ENCODE results near the gene RCAN2.

The RCAN2 gene

DNA sequence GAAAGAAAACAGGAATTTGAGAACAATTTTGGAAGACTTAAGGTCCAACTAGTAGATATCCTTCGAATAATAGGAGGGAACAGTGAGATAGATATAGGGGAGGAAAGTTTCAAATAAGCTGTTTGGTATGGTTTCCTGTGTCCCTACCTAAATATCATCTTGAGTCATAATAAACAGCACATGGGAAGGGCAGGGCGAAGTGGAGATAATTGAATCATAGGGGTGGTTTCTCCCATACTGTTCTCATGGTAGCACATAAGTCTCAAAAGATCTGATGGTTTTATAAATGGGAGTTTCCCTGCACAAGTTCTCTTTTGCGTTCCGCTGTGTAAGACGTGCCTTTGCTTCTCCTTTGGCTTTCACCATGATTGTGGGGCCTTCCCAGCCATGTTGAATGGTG lies 281.0 kb downstream of the RCAN2 start:
- DNase-seq (ENCODE audit: low spot score): no peak

DNA sequence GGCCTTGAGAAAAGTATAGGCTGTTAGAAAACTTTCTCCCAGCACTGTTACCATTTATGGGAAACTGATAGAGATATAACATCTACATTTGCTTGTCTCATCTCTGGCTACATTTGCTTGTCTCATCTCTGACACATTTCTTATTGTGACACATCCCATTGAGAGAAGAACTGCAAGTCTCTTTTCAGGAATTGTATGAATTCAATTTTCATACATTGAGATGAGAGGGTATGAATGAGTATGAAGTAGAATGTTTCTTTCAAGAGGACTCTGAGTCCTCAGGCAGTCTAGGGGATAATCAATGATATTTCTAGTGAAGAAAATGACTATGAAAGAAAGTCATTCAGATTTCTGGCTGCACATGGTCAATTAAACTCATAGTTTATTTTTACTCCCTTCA lies 282.9 kb downstream of the RCAN2 start:
- no peak for DNase-seq (ENCODE audit: low spot score)

DNA sequence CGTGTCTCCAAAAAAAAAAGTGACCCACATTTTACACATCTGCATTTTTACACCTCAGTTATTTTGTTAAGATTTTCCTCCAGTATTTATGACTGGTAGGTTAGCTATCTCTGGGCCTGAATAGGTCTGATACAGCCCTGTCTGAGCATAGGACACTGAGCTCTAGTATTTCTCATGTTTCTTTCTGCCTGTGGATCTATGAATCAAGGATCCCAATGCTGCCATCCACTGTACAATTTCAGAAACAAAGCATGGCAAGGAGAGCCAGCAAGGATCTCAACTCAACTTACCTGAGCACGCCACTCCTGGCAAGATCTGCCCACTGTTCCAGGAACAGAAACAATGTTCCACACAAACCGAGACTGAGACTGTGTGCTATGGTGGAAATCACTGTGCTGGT lies 284.1 kb downstream of the RCAN2 start:
- DNase-seq (ENCODE audit: low spot score): no peak

DNA sequence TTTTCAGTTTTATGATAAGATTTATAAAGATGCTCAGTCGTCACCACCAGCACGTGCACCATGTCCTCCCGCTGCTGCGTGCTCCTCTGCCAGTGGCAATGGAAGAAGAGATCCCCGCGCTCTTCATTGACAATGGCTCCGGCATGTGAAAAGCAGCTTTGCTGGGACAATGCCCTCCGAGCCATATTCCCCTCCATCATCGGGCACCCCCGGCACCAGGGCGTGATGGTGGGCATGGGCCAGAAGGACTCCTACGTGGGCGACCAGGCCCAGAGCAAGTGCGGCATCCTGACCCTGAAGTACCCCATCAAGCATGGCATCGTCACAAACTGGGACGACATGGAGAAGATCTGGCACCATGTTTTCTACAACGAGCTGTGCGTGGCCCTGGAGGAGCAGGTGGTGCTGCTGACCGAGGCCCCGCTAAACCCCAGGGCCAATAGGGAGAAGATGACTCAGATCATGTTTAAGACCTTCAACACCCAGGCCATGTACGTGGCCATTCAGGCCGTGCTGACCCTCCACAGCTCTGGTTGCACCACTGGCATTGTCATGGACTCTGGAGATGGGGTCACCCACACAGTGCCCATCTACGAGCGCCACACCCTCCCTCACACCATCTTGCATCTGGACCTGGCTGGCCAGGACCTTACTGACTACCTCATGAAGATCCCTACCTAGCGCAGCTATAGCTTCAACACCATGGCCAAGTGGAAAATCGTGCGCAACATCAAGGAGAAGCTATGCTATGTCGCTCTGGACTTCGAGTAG lies 286.2 kb downstream of the RCAN2 start:
- DNase-seq (ENCODE audit: low spot score): no peak

DNA sequence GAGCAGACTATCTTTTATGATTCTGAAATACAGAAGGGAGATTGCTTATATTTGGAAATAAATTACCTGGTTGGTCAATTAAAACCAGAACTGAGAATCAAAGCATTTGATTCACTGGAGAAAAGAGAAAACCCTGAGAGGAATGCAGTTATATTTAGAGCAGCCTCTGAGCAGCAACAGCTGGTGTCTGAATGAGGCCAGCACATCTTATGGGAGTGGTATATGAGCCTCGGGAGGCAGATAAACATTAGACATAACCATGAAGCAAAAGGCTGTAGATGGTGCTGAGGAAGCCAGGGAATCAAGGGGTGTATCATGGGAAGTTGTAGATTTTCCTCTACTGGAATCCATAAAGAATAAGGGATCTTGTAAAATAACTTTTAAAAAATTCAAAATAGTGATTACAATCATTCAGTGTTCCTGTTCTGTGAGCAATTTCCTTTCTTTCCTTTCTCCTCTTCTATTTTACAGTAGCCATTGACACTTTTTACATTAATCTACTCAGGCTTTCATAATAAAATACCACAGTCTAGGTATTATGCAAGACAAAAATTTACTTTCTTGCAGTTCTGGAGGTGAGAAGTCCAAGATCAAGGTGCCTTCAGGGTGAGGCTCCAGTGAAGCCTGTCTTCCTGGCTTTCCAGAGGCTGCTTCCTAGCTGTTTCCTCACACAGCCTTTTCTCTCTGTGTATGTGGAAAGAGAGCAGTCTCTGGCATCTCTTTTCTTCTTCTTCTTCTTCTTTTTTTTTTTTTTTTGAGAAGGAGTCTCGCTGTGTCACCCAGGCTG lies 287.7 kb downstream of the RCAN2 start:
- DNase-seq (ENCODE audit: low spot score): no peak

DNA sequence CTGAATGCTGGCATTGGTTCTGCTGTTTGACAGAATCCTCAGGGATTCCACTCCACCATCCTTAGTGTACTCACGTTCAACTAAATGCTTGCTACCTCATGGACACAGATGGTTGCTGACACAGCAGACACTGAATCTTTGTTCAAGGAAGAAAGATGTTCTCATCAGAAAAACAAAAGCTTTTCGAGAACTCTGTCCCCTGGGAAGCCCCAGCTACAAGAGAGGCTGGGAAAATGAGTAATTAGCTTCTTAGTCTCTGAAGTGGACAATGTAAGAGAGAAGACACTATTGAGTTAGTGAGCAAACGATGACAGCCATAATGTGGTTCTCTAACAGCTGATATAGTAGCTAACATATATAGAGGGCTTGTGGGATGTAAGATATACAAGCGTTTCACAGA lies 289.5 kb downstream of the RCAN2 start:
- DNase-seq (ENCODE audit: low spot score): no peak

DNA sequence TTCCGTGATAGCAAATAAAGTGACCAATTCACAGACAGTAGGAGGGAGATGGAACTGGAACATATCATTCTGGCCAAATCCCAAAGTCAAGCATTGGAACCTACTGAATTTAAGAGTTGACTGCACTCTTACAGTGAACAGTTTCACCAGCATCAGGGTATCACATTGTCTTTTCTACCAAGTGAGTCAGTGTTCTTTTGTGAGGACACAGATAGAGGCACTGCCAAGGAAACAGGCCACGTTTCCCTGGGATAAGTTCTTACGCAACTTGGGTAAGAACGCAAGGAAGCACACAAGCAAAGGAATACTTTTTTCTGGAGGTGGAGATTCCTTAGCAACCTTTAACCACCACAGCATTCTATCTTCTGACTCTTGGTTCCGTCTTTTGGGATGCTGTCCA lies 291.9 kb downstream of the RCAN2 start:
- DNase-seq (ENCODE audit: low spot score): no peak

DNA sequence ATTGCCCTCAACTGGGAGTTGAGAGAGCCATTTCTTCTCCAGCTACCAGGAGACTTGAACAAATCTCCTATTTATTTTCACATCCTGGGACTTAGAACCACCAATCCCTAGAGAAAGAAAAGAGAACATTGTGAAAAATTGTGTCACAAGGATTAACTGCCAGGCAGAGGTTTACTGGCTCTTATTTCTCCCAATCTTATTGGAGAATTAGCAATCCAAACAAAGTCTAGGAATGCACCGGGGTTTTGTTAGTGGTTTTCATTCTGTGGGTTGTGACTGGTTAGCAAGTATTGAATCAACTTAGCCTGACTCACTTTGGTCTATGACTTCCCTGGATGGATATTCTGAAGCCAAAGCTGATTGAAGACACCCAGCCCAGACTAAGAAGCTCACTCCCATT lies 299.3 kb downstream of the RCAN2 start:
- DNase-seq (ENCODE audit: low spot score): peak; percentile 31

DNA sequence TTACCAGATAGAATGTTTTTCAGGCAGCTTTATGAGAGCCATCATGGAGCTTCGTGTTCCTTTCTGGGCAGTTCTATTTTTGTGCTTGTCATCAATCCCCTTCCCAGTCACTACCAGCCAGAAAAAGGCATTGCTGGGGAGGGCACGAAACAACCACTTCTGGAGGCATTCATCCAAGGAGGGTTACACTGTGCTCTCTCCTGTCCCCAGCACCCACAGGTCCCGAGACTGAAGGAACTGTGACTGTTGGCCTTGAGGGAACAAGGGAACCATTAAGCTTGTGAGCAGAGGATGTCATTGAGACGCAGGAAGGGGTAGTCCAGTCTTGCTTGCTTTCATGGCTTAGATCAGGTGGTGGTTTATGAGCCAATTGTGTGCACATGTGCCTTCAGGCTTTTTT lies 300.4 kb downstream of the RCAN2 start:
- DNase-seq (ENCODE audit: low spot score): no peak

DNA sequence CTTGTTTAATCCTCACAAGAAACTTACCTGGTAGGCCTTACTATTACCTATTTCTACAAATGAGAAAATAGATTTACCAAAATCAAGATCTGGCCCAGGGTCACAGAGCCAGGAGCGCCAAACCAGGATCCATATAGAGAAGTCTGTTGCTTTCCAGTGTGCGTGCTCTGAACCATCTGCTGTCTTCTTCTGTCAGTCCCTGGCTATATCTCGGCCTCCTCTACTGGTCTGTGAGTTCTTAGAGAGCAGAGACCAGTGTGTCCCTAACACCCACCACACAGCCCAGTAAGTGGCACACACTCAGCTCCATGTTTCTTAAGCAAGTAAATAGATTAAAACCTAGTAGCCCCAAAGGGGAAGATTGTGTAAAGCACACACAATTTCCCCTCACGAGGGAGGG lies 301.5 kb downstream of the RCAN2 start:
- no peak for DNase-seq (ENCODE audit: low spot score)

DNA sequence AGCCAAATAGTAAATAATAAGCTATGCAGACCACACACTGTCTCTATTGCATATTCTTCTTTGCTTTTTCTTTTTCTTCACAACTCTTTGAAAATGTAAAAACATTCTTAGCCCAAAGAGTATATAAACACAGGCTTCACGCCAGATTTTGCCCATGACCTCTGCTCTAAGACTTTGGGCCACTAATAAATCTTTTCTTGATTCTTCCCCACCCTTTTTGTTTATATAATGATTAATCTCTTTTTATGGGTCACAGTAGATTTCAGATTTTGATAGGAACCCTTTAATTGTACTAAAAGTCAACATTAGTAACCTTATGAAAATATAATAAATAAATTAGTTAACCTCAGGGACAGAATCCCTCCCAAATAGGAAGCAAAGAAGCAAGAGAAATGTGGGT lies 304.7 kb downstream of the RCAN2 start:
- no peak for DNase-seq (ENCODE audit: low spot score)

DNA sequence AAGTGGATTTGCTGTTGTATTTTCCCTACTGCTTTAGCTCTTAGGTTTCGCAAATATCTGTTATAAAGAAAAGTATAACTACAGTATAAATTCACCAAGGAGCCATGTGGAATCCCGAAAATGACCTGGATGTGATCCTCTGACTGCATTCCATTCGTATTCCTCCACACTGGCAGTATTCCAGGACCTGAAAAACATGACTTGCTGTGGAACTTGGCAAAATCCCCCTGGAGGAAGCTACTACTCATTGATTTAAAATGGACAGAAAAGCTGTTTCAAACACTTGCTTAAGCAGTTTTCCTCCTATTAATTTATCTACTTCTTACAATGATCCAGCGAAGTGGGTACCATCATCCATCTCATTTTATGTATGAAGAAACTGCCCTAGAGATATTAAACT lies 307.1 kb downstream of the RCAN2 start:
- no peak for DNase-seq (ENCODE audit: low spot score)

DNA sequence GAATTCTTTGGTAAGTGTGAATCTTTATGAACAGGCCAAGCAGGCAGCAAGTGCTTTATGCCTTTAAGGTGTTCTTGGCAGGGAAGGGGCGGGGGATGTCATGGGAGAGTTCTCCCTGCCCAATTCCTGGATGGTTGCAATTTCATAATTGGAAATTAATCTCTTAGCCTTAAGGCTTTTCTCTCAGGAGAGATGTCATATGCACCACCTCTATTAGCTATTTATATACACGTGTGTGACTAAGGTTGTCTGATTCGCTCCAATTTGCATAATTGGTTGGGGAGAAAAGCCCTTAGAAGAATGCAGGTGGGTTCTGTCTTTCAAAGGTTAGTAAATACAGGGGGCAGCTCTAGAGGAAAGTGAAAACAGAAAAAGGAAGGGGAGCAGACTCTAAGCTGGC lies 315.3 kb downstream of the RCAN2 start:
- DNase-seq (ENCODE audit: low spot score): no peak

DNA sequence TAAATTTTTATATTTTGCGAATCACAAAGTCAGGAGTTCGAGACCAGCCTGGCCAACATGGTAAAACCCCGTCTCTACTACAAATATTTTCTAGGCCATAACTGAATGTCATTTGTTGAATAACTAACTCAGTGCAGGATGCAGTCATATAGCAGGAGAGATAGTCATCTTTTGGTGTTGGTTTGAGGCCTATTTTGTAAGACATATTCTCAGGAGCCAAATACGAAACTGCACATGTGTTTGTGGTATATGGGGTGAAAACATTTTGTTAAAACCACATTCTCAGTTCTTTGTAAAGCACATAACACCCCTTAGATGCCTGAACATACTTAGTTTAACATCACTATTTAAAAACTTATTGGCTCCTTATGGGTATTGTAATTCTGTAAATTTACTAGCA lies 315.8 kb downstream of the RCAN2 start:
- no peak for DNase-seq (ENCODE audit: low spot score)

DNA sequence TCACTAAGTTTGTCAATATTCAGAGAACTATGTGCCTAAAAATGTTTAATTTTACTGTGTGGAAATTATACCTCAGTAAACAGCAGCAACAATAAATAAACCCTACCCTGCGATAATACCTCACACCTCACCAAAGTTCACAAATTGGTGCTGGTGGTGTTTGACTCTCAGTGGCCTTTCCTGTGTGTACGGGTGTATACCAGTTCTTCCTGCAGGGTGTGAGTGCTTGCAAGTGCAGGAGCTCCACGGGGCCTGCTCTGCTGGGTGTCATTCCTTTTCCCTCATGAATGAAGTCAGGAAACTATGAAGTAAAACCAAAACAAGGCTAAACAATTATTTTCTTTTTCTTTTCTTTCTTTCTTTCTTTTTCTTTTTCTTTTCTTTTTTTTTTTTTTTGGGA lies 316.3 kb downstream of the RCAN2 start:
- DNase-seq (ENCODE audit: low spot score): no peak

DNA sequence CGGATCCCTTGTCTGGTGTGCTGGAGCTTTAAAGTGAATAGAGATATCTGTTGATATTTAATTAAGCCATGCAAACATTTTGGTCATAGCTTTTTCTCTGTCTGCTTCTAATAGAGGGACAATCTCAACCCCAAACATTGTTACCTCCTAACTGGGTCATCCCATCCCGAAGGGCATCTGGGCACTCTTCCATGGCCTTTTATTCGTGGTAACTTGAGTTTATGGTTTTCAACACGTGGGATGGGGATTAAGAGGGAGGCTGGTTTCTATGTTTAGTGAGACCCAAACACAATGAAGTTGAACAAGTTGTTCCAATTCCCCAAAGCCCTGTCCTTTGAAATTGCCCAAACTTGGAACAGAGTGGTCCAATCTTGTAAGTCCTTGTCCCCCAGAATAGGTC lies 319.1 kb downstream of the RCAN2 start:
- no peak for DNase-seq (ENCODE audit: low spot score)
